ENCODE results near the gene UBE2Q1. TPM values are rescaled to one million over a fixed set of nuclear protein-coding genes. Genes with fewer than 3 reads are reported as not detected.

The UBE2Q1 gene
- total RNA-seq, result 10 to 100 TPM; 84.4 to 87.4 TPM

DNA sequence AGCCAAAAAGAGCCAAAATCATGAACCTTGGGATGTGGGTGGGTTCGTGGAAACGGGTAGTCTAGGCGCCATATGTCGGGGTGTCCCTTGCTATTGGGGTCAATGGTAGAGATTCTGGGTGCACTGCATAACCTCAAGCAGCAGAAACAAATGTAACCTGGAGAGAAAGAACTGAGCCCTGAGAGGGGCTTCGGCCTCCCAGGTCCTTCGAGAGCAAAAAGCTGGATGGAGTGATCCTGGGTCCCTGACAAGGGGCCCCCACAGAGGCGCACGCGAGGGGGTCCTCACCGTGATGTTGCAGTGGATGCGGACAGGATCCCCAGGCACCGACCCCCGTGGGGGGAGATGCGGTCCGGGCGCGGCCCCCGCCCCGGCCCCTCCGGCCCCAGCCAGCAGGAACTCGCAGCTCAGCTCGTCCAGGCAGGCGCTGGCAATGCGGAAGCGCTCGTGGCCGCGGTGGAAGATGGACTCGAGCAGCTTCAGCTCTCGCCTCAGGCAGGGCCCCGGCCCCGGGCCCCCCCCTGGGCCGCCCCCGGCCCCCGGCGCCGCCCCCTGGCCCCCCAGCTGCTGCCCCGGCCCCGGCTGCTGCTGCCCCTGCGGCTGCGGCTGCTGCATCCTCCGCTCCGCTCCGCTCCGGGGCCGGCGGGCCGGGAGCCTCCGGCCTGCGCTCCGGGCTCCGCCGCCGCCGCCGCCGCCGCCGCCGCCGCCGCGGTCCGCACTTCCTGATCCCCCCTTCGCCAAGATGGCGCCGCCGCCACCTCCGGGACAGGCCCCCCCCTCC, at the start of gene UBE2Q1:
TSS of gene UBE2Q1 (minus strand) at position 724 of the 781 bp plus-strand sequence. CDS start at position 615, 109 bp downstream.
- Mint-ChIP-seq H3K36me3 (peaks cover 31% of the 10 kb centered on the region), H3K9me3 (no peaks in the 10 kb centered on the region), H3K27me3 (no peaks in the 10 kb centered on the region), H3K4me1 (peaks cover 19% of the 10 kb centered on the region), H3K27ac (peak within 1 kb of the TSS; percentile 98), H3K4me3 (peak within 1 kb of the TSS; percentile 96)
- DNase-seq, result no peak

GRCh38 chr1:154607609-154608396, 49.3 kb upstream of the UBE2Q1 start, which contains the start of gene ADAR:
Gene ADAR, minus strand, starts transcription at chr1:154608186. Its CDS starts 180 bp downstream, at chr1:154608006.
- H3K4me3 Mint-ChIP-seq, result peak within 1 kb of the TSS; percentile 91
- peak within 1 kb of the TSS; percentile 97 for H3K27ac Mint-ChIP-seq
- no peaks in the 10 kb centered on the region for H3K27me3 Mint-ChIP-seq
- peaks cover 72% of the 10 kb centered on the region for H3K4me1 Mint-ChIP-seq
- H3K36me3 Mint-ChIP-seq, result peaks cover 40% of the 10 kb centered on the region
- DNase-seq, result peak; percentile 92
- H3K9me3 Mint-ChIP-seq, result no peaks in the 10 kb centered on the region

GRCh38 chr1:154607106-154607608, 48.7 kb upstream of the UBE2Q1 start:
- no peak for DNase-seq
- no peaks in the 10 kb centered on the region for H3K9me3 Mint-ChIP-seq

DNA sequence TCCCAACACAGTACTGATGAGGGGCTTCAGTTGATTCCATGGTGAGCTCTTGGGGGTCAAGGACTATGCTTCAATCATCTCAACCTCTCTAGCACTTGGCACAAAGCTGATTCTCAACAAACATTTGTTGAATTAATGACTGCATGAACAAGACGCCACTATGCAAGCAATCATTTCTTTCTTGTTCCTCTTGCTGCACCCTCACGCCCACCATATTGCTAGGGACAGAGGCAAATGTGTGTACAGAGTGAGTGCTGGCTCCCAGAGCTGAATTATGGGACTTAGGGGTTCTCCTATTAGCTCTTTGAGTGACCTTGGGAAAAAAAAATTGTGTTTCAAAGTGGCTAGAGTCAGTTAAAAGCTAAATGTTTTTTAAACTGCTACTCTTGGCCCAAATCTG, 47.1 kb upstream of the UBE2Q1 start:
- Mint-ChIP-seq H3K27me3 (no peaks in the 10 kb centered on the region), H3K4me1 (peaks cover 68% of the 10 kb centered on the region), H3K4me3 (no peak overlapping the region), H3K9me3 (no peaks in the 10 kb centered on the region), H3K27ac (peak overlapping the region; percentile 60), H3K36me3 (peaks cover 44% of the 10 kb centered on the region)
- DNase-seq, result no peak

More at GRCh38 chr1:154607106-154607608, 48.7 kb upstream of the UBE2Q1 start:
- Mint-ChIP-seq H3K4me1 (peaks cover 70% of the 10 kb centered on the region), H3K36me3 (peaks cover 41% of the 10 kb centered on the region), H3K27ac (peak overlapping the region; percentile 97), H3K4me3 (peak overlapping the region; percentile 91), H3K27me3 (no peaks in the 10 kb centered on the region)

DNA sequence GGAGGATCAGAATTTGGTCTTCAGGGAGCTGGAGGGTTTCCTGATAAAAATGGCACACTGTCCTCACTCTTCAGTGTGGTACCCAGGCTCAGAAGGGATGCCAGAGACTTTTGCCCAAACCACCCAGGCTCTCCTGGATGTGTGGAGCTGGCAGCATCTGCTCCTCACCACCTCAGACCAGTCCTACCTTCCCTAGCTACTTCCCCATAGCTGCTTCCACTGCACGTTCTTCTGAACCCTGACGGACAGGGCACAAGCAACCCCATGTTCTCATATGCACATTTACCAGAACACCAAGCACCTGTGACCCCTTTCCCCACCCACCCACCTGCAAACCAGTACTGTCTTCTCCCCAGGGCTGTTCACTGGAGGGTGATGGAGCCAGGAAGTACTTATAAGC, 44.9 kb upstream of the UBE2Q1 start:
- no peaks in the 10 kb centered on the region for H3K9me3 Mint-ChIP-seq
- H3K4me3 Mint-ChIP-seq, result no peak overlapping the region
- peaks cover 46% of the 10 kb centered on the region for H3K36me3 Mint-ChIP-seq
- no peaks in the 10 kb centered on the region for H3K27me3 Mint-ChIP-seq
- H3K27ac Mint-ChIP-seq, result peak overlapping the region; percentile 64
- peaks cover 66% of the 10 kb centered on the region for H3K4me1 Mint-ChIP-seq
- no peak for DNase-seq

DNA sequence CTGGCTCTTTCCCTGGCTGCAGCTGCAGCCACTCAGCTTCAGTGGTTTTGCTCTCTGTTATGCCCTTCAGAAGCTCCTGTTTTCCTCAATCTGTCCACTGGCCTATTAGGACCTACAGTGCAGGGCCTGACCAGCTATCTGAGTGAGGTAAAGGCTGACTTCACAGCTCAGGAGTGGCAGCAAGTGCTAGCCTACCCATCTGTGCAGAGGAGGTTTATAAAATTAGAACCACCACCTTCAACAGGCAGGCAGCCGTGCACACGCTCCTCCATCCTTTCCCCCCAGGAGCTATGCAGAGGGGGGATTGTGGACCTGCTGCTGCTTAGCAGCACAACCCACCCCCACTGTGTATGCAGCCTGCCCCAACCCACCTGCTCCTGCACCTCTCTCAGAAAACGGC, 41.2 kb upstream of the UBE2Q1 start:
- DNase-seq, result no peak
- H3K27me3 Mint-ChIP-seq, result no peaks in the 10 kb centered on the region
- peak overlapping the region; percentile 46 for H3K27ac Mint-ChIP-seq
- peaks cover 41% of the 10 kb centered on the region for H3K36me3 Mint-ChIP-seq
- H3K4me3 Mint-ChIP-seq, result no peak overlapping the region
- H3K4me1 Mint-ChIP-seq, result peaks cover 49% of the 10 kb centered on the region
- no peaks in the 10 kb centered on the region for H3K9me3 Mint-ChIP-seq

DNA sequence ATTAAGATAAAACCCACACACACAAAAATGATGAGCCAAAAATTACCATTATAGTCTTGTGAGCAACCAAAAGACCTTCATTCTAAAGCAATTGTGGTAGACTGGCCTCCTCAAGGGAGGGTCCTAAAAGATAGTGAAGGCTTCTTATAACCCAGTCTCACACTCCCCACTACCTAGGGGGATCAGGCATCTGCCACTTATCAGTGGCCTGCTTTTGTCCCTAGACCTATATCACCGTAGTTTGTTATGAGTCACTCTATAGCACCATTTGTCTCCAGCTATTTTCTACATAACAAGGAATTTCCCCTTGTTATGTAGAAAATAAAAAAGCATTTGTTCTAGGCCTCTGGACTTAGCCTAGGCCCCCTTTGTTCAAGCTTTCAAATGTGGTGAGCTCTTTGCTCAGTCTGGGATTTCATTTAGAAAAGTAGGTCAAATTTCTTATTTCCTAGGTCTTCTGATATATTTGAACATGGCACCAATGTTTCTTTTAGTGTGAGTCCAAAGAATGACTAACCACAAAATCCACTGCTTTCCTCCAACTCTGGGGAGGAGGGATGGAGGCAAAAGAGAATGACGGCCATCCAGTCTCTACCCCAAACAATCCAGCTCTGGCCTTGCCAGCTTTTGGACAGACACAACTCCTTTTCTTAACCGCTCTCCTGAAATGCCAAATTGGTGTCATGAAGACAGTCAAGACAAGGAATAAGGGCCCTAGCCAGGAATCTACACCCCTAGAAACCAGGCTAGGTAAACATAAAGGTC, 40.6 kb upstream of the UBE2Q1 start:
- no peaks in the 10 kb centered on the region for H3K27me3 Mint-ChIP-seq
- H3K36me3 Mint-ChIP-seq, result peaks cover 40% of the 10 kb centered on the region
- DNase-seq, result no peak
- no peak overlapping the region for H3K4me3 Mint-ChIP-seq
- no peaks in the 10 kb centered on the region for H3K9me3 Mint-ChIP-seq
- H3K27ac Mint-ChIP-seq, result peak overlapping the region; percentile 46
- peaks cover 43% of the 10 kb centered on the region for H3K4me1 Mint-ChIP-seq

- H3K27me3 Mint-ChIP-seq, result no peaks in the 10 kb centered on the region
- DNase-seq, result no peak
- peaks cover 31% of the 10 kb centered on the region for H3K36me3 Mint-ChIP-seq
- no peaks in the 10 kb centered on the region for H3K9me3 Mint-ChIP-seq
- no peak overlapping the region for H3K27ac Mint-ChIP-seq
- H3K4me1 Mint-ChIP-seq, result peaks cover 18% of the 10 kb centered on the region
- H3K4me3 Mint-ChIP-seq, result no peak overlapping the region
These were observed 37.2 kb upstream of the UBE2Q1 start for GRCh38 chr1:154595621-154596020.

GRCh38 chr1:154594811-154595210, 36.3 kb upstream of the UBE2Q1 start:
- Mint-ChIP-seq H3K27ac (no peak overlapping the region), H3K9me3 (no peaks in the 10 kb centered on the region), H3K4me1 (peaks cover 14% of the 10 kb centered on the region), H3K36me3 (peaks cover 24% of the 10 kb centered on the region), H3K27me3 (no peaks in the 10 kb centered on the region), H3K4me3 (no peak overlapping the region)
- no peak for DNase-seq

DNA sequence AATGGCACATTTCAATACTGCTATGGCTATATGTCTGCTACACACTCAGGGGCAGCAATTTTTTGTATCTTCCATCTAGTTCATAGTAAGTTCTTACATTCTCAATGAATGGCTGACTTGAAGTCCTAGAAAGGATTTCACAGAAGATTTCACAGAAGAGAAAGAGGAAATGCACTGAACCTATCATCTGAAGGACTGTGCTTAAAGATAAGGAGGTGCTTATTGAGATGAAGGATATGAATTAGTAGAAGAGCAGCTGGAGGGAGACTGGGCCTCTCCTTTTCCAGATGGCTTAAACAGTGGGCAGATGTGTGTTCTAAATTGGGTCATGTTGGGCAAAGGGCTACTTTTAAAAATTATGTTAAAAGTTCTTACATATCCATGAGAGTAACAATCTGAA, 34.9 kb upstream of the UBE2Q1 start:
- Mint-ChIP-seq H3K27me3 (no peaks in the 10 kb centered on the region), H3K27ac (peak overlapping the region; percentile 3), H3K4me3 (no peak overlapping the region), H3K9me3 (no peaks in the 10 kb centered on the region), H3K36me3 (peaks cover 33% of the 10 kb centered on the region), H3K4me1 (peaks cover 4% of the 10 kb centered on the region)
- no peak for DNase-seq

DNA sequence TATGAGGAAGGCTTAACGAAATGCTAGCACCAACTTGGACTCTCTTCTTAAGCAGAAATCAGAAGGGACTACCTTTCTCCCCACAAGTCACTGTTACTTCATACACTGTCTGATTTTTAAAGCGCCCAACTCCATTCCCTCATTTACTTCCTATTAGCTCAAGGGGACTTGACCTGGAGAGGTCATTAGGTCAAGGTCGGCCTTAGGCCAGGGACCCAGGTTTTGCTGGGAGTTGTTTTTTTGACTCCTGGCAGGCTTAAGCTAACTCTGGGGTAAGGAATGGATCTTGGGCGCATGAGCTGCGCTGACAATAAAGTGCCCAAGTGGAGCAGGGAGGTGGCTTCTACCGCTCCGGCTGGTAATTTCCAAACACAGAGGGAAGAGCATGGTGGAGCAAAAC, 32.7 kb upstream of the UBE2Q1 start:
- no peak overlapping the region for H3K4me3 Mint-ChIP-seq
- H3K27ac Mint-ChIP-seq, result no peak overlapping the region
- no peak for DNase-seq
- H3K4me1 Mint-ChIP-seq, result peaks cover 3% of the 10 kb centered on the region
- no peaks in the 10 kb centered on the region for H3K9me3 Mint-ChIP-seq
- no peaks in the 10 kb centered on the region for H3K27me3 Mint-ChIP-seq
- H3K36me3 Mint-ChIP-seq, result peaks cover 35% of the 10 kb centered on the region

DNA sequence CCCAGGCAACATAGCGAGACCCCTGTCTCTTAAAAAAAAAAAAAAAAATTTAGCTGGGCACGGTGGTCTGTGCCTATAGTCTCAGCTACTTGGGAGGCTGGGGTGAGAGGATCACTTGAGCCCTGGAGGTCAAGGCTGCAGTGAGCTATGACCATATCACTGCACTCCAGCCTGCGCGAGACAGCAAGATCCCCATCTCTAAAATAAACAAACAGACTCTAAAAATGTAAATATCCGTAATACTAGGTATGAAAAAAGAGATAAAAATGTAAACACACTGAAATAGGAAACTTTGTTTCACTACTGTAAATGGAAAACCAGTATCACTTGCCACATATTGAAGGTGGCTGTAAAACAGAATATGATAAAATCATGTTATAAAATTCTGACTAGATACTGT, 32.3 kb upstream of the UBE2Q1 start:
- H3K4me1 Mint-ChIP-seq, result peaks cover 3% of the 10 kb centered on the region
- peaks cover 36% of the 10 kb centered on the region for H3K36me3 Mint-ChIP-seq
- H3K27ac Mint-ChIP-seq, result no peak overlapping the region
- DNase-seq, result no peak
- no peaks in the 10 kb centered on the region for H3K27me3 Mint-ChIP-seq
- H3K9me3 Mint-ChIP-seq, result no peaks in the 10 kb centered on the region
- no peak overlapping the region for H3K4me3 Mint-ChIP-seq

GRCh38 chr1:154589780-154590179, 31.3 kb upstream of the UBE2Q1 start:
- no peak overlapping the region for H3K4me3 Mint-ChIP-seq
- peak overlapping the region; percentile 7 for H3K27ac Mint-ChIP-seq
- no peak for DNase-seq
- peaks cover 9% of the 10 kb centered on the region for H3K4me1 Mint-ChIP-seq
- H3K9me3 Mint-ChIP-seq, result no peaks in the 10 kb centered on the region
- peaks cover 40% of the 10 kb centered on the region for H3K36me3 Mint-ChIP-seq
- H3K27me3 Mint-ChIP-seq, result no peaks in the 10 kb centered on the region

DNA sequence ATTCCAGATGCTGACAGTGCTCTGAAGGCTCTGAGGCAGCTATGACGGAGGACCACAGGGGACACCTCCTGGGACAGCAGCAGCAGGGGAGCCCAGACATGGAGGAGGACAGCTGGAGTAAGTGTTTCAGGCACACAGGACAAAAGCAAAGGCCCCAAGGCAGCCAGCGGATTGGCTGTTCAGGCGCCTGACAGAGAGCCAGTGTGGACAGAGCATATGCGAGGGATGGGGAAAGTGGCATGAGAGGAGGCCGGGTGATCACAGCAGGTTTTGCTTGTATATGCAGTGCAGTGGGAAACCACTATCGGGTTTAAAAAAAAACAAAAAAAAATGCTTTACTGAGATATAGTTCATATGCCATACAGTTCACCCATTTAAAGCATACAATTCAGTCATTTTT, 28.2 kb upstream of the UBE2Q1 start:
- Mint-ChIP-seq H3K36me3 (peaks cover 44% of the 10 kb centered on the region), H3K9me3 (no peaks in the 10 kb centered on the region), H3K27me3 (no peaks in the 10 kb centered on the region), H3K4me3 (no peak overlapping the region), H3K4me1 (peaks cover 9% of the 10 kb centered on the region), H3K27ac (no peak overlapping the region)
- no peak for DNase-seq

DNA sequence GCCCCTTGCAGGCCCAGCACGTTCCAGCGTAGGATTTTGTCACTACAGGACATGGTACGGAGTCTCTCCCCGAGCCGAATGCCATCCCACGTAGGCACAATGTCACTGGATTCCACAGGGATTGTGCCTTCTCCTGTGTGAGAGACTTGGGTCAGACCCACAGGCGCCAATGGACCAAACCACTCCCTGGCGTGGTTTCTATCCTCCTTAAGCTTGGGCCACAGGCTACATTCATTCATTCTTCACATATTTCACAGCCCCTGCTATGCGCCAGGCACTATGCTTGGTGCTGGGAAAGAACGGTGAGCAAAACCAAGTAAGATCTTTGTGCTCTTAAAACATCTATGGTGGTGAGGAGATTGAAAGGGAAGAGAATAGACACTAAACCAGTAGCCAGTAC, 27.8 kb upstream of the UBE2Q1 start:
- Mint-ChIP-seq H3K4me3 (no peak overlapping the region), H3K36me3 (peaks cover 44% of the 10 kb centered on the region), H3K9me3 (no peaks in the 10 kb centered on the region), H3K27me3 (no peaks in the 10 kb centered on the region), H3K27ac (no peak overlapping the region), H3K4me1 (peaks cover 9% of the 10 kb centered on the region)
- DNase-seq, result no peak

Data from activated naive CD8-positive, alpha-beta T cell treated with anti-CD3 and anti-CD28 coated beads for 36 hours (primary cell).